Measurements from ENCODE around the gene TBC1D2. TPM values are rescaled to one million over a fixed set of nuclear protein-coding genes. Genes with fewer than 3 reads are reported as not detected.

Gene TBC1D2
- 4.2 and 4.5 TPM in 2 replicates for total RNA-seq (2014; rRNA removed; shearing (Covaris generic))

- DNase-seq = peak; percentile 99
- Histone ChIP-seq H3K36me3 (replicated peaks; ENCODE audit: control insufficient read depth, insufficient read depth, low read length) (no peaks in the 10 kb centered on the region), H3K27me3 (ENCODE audit: control insufficient read depth, insufficient read depth, low read length) (no peaks in the 10 kb centered on the region), H3K4me3 (ENCODE audit: insufficient read depth, low read depth, low read length) (peak within 1 kb of the TSS; percentile 80)
Observed at GRCh38 chr9:98255578-98256296, at the start of gene TBC1D2. Gene TBC1D2 (minus strand): TSS chr9:98255649. CDS start chr9:98255541, 108 bp downstream.

- H3K4me3 ChIP-seq (ENCODE audit: insufficient read depth, low read depth, low read length) = no peak overlapping the region
- H3K27me3 ChIP-seq (ENCODE audit: control insufficient read depth, insufficient read depth, low read length) = no peaks in the 10 kb centered on the region
- no peaks in the 10 kb centered on the region for H3K36me3 ChIP-seq (replicated peaks; ENCODE audit: control insufficient read depth, insufficient read depth, low read length)
- DNase-seq = no peak
Observed at GRCh38 chr9:98304381-98304780, 48.9 kb upstream of the TBC1D2 start.

- Histone ChIP-seq H3K36me3 (replicated peaks; ENCODE audit: control insufficient read depth, insufficient read depth, low read length) (no peaks in the 10 kb centered on the region), H3K27me3 (ENCODE audit: control insufficient read depth, insufficient read depth, low read length) (no peaks in the 10 kb centered on the region), H3K4me3 (ENCODE audit: insufficient read depth, low read depth, low read length) (no peak overlapping the region)
- DNase-seq = no peak
Observed at GRCh38 chr9:98303633-98304125, 48.2 kb upstream of the TBC1D2 start.

GRCh38 chr9:98302938-98303632 lies 47.6 kb upstream of the TBC1D2 start:
- Histone ChIP-seq H3K4me3 (ENCODE audit: insufficient read depth, low read depth, low read length) (no peak overlapping the region), H3K36me3 (replicated peaks; ENCODE audit: control insufficient read depth, insufficient read depth, low read length) (no peaks in the 10 kb centered on the region), H3K27me3 (ENCODE audit: control insufficient read depth, insufficient read depth, low read length) (no peaks in the 10 kb centered on the region)
- no peak for DNase-seq

- H3K36me3 ChIP-seq (replicated peaks; ENCODE audit: control insufficient read depth, insufficient read depth, low read length) = no peaks in the 10 kb centered on the region
- no peak for DNase-seq
- H3K27me3 ChIP-seq (ENCODE audit: control insufficient read depth, insufficient read depth, low read length) = no peaks in the 10 kb centered on the region
- H3K4me3 ChIP-seq (ENCODE audit: insufficient read depth, low read depth, low read length) = no peak overlapping the region
Observed at GRCh38 chr9:98302150-98302549, 46.7 kb upstream of the TBC1D2 start.

- H3K36me3 ChIP-seq (replicated peaks; ENCODE audit: control insufficient read depth, insufficient read depth, low read length) = no peaks in the 10 kb centered on the region
- no peak overlapping the region for H3K4me3 ChIP-seq (ENCODE audit: insufficient read depth, low read depth, low read length)
- DNase-seq = no peak
- H3K27me3 ChIP-seq (ENCODE audit: control insufficient read depth, insufficient read depth, low read length) = no peaks in the 10 kb centered on the region
Observed at GRCh38 chr9:98300611-98301010, 45.2 kb upstream of the TBC1D2 start.

- DNase-seq = no peak
- no peak overlapping the region for H3K4me3 ChIP-seq (ENCODE audit: insufficient read depth, low read depth, low read length)
- H3K36me3 ChIP-seq (replicated peaks; ENCODE audit: control insufficient read depth, insufficient read depth, low read length) = no peaks in the 10 kb centered on the region
- no peaks in the 10 kb centered on the region for H3K27me3 ChIP-seq (ENCODE audit: control insufficient read depth, insufficient read depth, low read length)
Observed at GRCh38 chr9:98298476-98298875, 43.0 kb upstream of the TBC1D2 start.

- Histone ChIP-seq H3K4me3 (ENCODE audit: insufficient read depth, low read depth, low read length) (no peak overlapping the region), H3K36me3 (replicated peaks; ENCODE audit: control insufficient read depth, insufficient read depth, low read length) (no peaks in the 10 kb centered on the region), H3K27me3 (ENCODE audit: control insufficient read depth, insufficient read depth, low read length) (no peaks in the 10 kb centered on the region)
- DNase-seq = no peak
Observed at GRCh38 chr9:98295824-98296223, 40.4 kb upstream of the TBC1D2 start.

- DNase-seq = no peak
- Histone ChIP-seq H3K4me3 (ENCODE audit: insufficient read depth, low read depth, low read length) (no peak overlapping the region), H3K36me3 (replicated peaks; ENCODE audit: control insufficient read depth, insufficient read depth, low read length) (no peaks in the 10 kb centered on the region), H3K27me3 (ENCODE audit: control insufficient read depth, insufficient read depth, low read length) (no peaks in the 10 kb centered on the region)
Observed at GRCh38 chr9:98291820-98292219, 36.4 kb upstream of the TBC1D2 start.

GRCh38 chr9:98290411-98290810 lies 35.0 kb upstream of the TBC1D2 start:
- Histone ChIP-seq H3K4me3 (ENCODE audit: insufficient read depth, low read depth, low read length) (no peak overlapping the region), H3K27me3 (ENCODE audit: control insufficient read depth, insufficient read depth, low read length) (no peaks in the 10 kb centered on the region), H3K36me3 (replicated peaks; ENCODE audit: control insufficient read depth, insufficient read depth, low read length) (no peaks in the 10 kb centered on the region)
- no peak for DNase-seq

GRCh38 chr9:98289614-98290201 lies 34.3 kb upstream of the TBC1D2 start:
- DNase-seq = no peak
- H3K36me3 ChIP-seq (replicated peaks; ENCODE audit: control insufficient read depth, insufficient read depth, low read length) = no peaks in the 10 kb centered on the region

GRCh38 chr9:98288881-98289280 lies 33.4 kb upstream of the TBC1D2 start:
- DNase-seq = peak; percentile 33
- Histone ChIP-seq H3K36me3 (replicated peaks; ENCODE audit: control insufficient read depth, insufficient read depth, low read length) (no peaks in the 10 kb centered on the region), H3K27me3 (ENCODE audit: control insufficient read depth, insufficient read depth, low read length) (no peaks in the 10 kb centered on the region), H3K4me3 (ENCODE audit: insufficient read depth, low read depth, low read length) (no peak overlapping the region)

More at GRCh38 chr9:98289614-98290201, 34.3 kb upstream of the TBC1D2 start:
- Histone ChIP-seq H3K27me3 (ENCODE audit: control insufficient read depth, insufficient read depth, low read length) (no peaks in the 10 kb centered on the region), H3K4me3 (ENCODE audit: insufficient read depth, low read depth, low read length) (no peak overlapping the region)

GRCh38 chr9:98287384-98287783 lies 31.9 kb upstream of the TBC1D2 start:
- peak; percentile 87 for DNase-seq
- H3K36me3 ChIP-seq (replicated peaks; ENCODE audit: control insufficient read depth, insufficient read depth, low read length) = no peaks in the 10 kb centered on the region

GRCh38 chr9:98285446-98285845 lies 30.0 kb upstream of the TBC1D2 start:
- H3K4me3 ChIP-seq (ENCODE audit: insufficient read depth, low read depth, low read length) = no peak overlapping the region
- no peaks in the 10 kb centered on the region for H3K27me3 ChIP-seq (ENCODE audit: control insufficient read depth, insufficient read depth, low read length)
- peak; percentile 45 for DNase-seq
- H3K36me3 ChIP-seq (replicated peaks; ENCODE audit: control insufficient read depth, insufficient read depth, low read length) = no peaks in the 10 kb centered on the region

More at GRCh38 chr9:98287384-98287783, 31.9 kb upstream of the TBC1D2 start:
- Histone ChIP-seq H3K27me3 (ENCODE audit: control insufficient read depth, insufficient read depth, low read length) (no peaks in the 10 kb centered on the region), H3K4me3 (ENCODE audit: insufficient read depth, low read depth, low read length) (no peak overlapping the region)

GRCh38 chr9:98284754-98285153 lies 29.3 kb upstream of the TBC1D2 start:
- Histone ChIP-seq H3K36me3 (replicated peaks; ENCODE audit: control insufficient read depth, insufficient read depth, low read length) (no peaks in the 10 kb centered on the region), H3K27me3 (ENCODE audit: control insufficient read depth, insufficient read depth, low read length) (no peaks in the 10 kb centered on the region), H3K4me3 (ENCODE audit: insufficient read depth, low read depth, low read length) (no peak overlapping the region)
- DNase-seq = no peak
